HG02571 (cell line): Measurements from ENCODE around the gene SH3YL1.
A peak's percentile ranks its signal among the peaks of the same experiment; 100 is the strongest.

Source experiments
- ATAC-seq: cut with Tn5 transposase; IDR thresholded peaks from one replicate; pipeline ENCODE4 v1.9.1; 2021; ENCODE audit warnings: mild to moderate bottlenecking, moderate library complexity; ENCODE audit not compliant: unreplicated experiment

SH3YL1 gene

GRCh38 chr2:282371-283263 lies 18.8 kb upstream of the SH3YL1 start:
- ATAC-seq: no peak

GRCh38 chr2:281381-281780 lies 17.5 kb upstream of the SH3YL1 start:
- ATAC-seq: no peak

GRCh38 chr2:280650-281110 lies 16.8 kb upstream of the SH3YL1 start:
- ATAC-seq: no peak

- no peak for ATAC-seq
Measured at GRCh38 chr2:279956-280649, 16.3 kb upstream of the SH3YL1 start.

GRCh38 chr2:279366-279765 lies 15.5 kb upstream of the SH3YL1 start:
- no peak for ATAC-seq

- no peak for ATAC-seq
Measured at GRCh38 chr2:278927-279320, 15.1 kb upstream of the SH3YL1 start.

- no peak for ATAC-seq
Measured at GRCh38 chr2:278312-278926, 14.6 kb upstream of the SH3YL1 start.

GRCh38 chr2:275466-275865 lies 11.6 kb upstream of the SH3YL1 start:
- peak; percentile 93 for ATAC-seq

GRCh38 chr2:274503-274902 lies 10.7 kb upstream of the SH3YL1 start:
- ATAC-seq: no peak

GRCh38 chr2:273333-273732 lies 9.5 kb upstream of the SH3YL1 start:
- no peak for ATAC-seq

GRCh38 chr2:271917-272316 lies 8.1 kb upstream of the SH3YL1 start:
- no peak for ATAC-seq

- ATAC-seq: no peak
Measured at GRCh38 chr2:270861-271260, 7.0 kb upstream of the SH3YL1 start.

GRCh38 chr2:269356-270030 lies 5.7 kb upstream of the SH3YL1 start:
- ATAC-seq: no peak

GRCh38 chr2:268323-268722 lies 4.5 kb upstream of the SH3YL1 start:
- no peak for ATAC-seq

GRCh38 chr2:264493-265468 lies 949 bp upstream of the SH3YL1 start, which contains the start of gene ACP1:
Gene ACP1, plus strand, starts transcription at chr2:264947. Its CDS starts 18 bp downstream, at chr2:264965.
- peak; percentile 89 for ATAC-seq

- ATAC-seq: no peak
Measured at GRCh38 chr2:263022-263738, 652 bp downstream of the SH3YL1 start.

- ATAC-seq: no peak
Measured at GRCh38 chr2:262117-262516, 1.7 kb downstream of the SH3YL1 start.

GRCh38 chr2:260507-261161 lies 3.2 kb downstream of the SH3YL1 start:
- ATAC-seq: no peak
